ENCODE data around the gene CLDN9. TPM values are rescaled to one million over a fixed set of nuclear protein-coding genes. Genes with fewer than 3 reads are reported as not detected.
A peak's percentile ranks its signal among the peaks of the same experiment; 100 is the strongest.

Gene CLDN9
- total and polyA plus RNA-seq, 2 donors = 0.04 TPM; not detected in 1

DNA sequence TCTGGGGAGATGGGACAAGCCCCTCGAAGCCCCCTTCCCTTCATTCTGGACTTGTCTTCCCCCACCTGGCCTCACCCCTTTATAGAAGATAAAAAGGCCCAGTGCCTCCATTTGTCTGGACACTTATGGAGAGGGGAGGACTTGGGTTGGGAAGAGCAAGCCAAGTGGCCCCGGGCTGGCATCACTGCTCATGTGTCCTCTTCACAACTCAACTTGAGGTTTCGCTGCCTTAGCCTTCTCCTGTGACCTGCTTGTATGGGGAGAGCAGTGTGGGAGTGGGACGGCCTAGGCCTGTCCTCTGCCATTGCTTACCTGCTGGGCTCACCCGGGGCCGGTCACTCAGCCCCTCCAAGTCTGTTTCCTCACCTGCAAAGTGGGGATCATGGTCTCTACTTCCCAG lies 42.2 kb upstream of the CLDN9 start:
- no peak overlapping the region for H3K27ac ChIP-seq (ENCODE audit: low read depth)
- no peak for DNase-seq (ENCODE audit: extremely low spot score)
- 88% methylated on average over 6 of the region's 6 CpGs for WGBS
- peaks cover 2% of the 10 kb centered on the region for H3K4me1 ChIP-seq (ENCODE audit: insufficient read depth)
- H3K4me3 ChIP-seq (ENCODE audit: low read depth, low read length) = no peak overlapping the region
- H3K36me3 ChIP-seq (ENCODE audit: insufficient read depth) = no peaks in the 10 kb centered on the region

DNA sequence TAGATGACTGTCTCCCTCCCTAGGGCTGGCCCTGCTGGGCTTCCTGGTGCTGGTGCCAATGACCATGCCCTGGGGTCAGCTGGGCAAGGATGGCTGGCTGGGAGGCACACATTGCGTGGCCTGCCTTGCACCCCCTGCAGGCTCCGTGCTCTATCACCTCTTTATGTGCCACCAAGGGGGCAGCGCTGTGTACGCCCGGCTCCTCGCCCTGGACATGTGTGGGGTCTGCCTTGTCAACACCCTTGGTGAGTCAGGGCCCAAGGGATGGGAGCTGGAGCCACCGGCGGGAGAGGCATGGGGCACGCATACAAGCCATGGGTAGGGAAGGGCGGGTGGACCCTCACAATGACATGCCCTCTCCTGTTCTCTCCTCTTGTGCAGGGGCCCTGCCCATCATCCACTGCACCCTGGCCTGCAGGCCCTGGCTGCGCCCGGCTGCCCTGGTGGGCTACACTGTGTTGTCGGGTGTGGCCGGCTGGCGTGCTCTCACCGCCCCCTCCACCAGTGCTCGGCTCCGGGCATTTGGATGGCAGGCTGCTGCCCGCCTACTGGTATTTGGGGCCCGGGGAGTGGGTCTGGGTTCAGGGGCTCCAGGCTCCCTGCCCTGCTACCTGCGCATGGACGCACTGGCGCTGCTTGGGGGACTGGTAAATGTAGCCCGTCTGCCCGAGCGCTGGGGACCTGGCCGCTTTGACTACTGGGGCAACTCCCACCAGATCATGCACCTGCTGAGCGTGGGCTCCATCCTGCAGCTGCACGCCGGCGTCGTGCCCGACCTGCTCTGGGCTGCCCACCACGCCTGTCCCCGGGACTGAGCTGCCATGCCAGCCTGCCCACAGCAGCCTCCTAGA lies 41.4 kb upstream of the CLDN9 start:
- DNase-seq (ENCODE audit: extremely low spot score) = no peak
- Histone ChIP-seq H3K36me3 (ENCODE audit: insufficient read depth) (no peaks in the 10 kb centered on the region), H3K4me3 (ENCODE audit: low read depth, low read length) (no peak overlapping the region), H3K27ac (ENCODE audit: low read depth) (no peak overlapping the region), H3K4me1 (ENCODE audit: insufficient read depth) (peaks cover 2% of the 10 kb centered on the region)
- 95% methylated on average over 35 of the region's 35 CpGs for WGBS

DNA sequence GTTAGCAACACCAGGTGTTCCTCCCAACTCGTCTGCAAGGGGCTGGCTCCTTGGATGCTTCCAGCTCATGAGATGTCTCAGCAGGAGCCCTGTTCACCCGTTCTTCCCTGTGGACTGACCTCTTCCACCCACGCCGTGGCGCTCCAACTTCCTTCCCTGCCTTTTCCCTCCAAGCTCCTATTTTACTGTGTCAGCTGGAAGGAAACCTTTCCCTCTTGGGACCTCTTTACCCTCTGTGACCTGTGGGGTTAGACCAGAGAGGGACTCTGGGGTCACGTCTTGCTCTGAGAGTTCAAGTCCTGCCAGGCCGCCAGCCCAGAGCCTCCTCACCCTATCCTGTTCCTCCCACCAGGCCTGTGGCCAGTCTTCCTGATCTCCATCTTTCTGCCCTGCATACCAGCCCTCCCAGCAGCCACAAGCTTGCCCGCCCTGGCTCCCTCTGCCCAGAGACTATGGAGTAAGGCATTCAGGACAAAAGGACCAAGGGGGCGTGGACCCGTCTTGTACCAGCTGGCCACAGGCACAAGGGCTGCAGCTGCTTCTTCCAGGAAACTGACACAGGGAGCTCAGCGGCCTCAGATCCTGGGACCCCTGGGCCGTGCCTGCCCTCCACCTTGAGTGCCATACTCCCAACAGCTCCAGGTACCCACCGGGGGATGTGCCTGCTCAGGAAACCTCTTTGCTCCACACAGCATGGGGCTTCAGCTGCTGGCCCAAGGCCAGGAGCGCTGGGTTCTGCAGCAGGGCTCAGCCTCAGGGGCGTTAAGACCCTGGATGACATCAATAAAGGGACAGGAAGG lies 40.5 kb upstream of the CLDN9 start:
- Histone ChIP-seq H3K27ac (ENCODE audit: low read depth) (no peak overlapping the region), H3K4me1 (ENCODE audit: insufficient read depth) (peaks cover 2% of the 10 kb centered on the region), H3K36me3 (ENCODE audit: insufficient read depth) (no peaks in the 10 kb centered on the region), H3K4me3 (ENCODE audit: low read depth, low read length) (no peak overlapping the region)
- WGBS = 80% methylated on average over 15 of the region's 15 CpGs
- no peak for DNase-seq (ENCODE audit: extremely low spot score)

DNA sequence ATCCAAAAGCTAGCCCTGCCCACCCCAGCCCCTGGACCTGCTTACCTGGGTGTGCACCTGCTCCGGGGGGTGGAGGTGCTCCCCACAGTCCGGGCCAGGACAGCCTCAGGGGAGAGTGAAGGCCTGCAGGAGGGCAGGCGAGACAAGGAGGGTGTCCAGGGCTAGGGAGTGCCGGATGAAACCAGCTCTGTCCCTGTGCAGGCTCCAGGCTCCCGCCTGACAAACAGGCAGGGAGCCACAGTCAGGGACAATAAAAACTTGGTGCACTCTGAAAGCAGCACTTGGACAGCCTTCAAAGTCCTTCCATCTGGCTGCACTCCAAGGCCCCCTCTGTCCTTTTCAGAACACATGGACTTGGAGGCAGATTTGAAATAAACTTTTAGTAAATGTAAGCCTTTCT lies 39.6 kb upstream of the CLDN9 start:
- H3K36me3 ChIP-seq (ENCODE audit: insufficient read depth) = no peaks in the 10 kb centered on the region
- no peak overlapping the region for H3K27ac ChIP-seq (ENCODE audit: low read depth)
- 80% methylated on average over 5 of the region's 5 CpGs for WGBS
- H3K4me1 ChIP-seq (ENCODE audit: insufficient read depth) = peaks cover 2% of the 10 kb centered on the region
- no peak for DNase-seq (ENCODE audit: extremely low spot score)
- no peak overlapping the region for H3K4me3 ChIP-seq (ENCODE audit: low read depth, low read length)

DNA sequence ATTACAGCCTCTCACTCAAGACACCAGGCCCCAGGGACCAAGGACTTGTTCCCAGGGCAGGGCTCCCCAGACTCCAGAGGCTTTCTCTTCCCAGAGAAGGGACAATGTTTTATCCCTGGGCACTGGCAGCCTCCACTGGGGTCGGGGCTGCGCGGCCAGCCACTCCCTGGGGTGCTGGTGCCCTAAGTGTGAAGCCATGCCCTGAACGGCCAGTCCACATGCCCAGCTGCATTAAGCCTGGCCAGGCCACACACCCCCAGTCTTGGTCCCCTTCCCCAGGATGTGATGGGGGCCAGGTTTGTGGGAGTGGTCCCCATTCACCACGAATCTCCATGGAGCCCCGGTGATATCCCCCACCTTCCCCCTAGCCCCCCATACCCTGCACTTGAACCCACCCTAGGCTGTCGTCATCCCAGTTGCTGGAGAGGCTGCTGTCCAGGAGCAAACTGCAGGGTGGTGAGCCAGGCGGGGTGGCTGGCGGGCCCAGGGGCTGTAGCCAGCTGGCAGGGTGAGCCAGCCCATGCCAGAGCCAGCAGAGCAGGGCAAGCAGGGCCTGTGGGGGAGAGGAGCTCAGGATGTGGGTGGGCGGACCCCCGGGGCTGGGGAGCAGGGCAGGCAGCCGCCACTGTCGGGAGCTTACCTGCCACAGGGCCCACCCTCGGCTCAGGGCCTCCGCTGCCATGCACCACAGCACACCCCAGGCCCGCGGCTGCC lies 39.0 kb upstream of the CLDN9 start:
- no peak for DNase-seq (ENCODE audit: extremely low spot score)
- WGBS = 91% methylated on average over 17 of the region's 17 CpGs
- no peak overlapping the region for H3K4me3 ChIP-seq (ENCODE audit: low read depth, low read length)
- no peak overlapping the region for H3K27ac ChIP-seq (ENCODE audit: low read depth)
- H3K36me3 ChIP-seq (ENCODE audit: insufficient read depth) = no peaks in the 10 kb centered on the region
- peaks cover 2% of the 10 kb centered on the region for H3K4me1 ChIP-seq (ENCODE audit: insufficient read depth)

DNA sequence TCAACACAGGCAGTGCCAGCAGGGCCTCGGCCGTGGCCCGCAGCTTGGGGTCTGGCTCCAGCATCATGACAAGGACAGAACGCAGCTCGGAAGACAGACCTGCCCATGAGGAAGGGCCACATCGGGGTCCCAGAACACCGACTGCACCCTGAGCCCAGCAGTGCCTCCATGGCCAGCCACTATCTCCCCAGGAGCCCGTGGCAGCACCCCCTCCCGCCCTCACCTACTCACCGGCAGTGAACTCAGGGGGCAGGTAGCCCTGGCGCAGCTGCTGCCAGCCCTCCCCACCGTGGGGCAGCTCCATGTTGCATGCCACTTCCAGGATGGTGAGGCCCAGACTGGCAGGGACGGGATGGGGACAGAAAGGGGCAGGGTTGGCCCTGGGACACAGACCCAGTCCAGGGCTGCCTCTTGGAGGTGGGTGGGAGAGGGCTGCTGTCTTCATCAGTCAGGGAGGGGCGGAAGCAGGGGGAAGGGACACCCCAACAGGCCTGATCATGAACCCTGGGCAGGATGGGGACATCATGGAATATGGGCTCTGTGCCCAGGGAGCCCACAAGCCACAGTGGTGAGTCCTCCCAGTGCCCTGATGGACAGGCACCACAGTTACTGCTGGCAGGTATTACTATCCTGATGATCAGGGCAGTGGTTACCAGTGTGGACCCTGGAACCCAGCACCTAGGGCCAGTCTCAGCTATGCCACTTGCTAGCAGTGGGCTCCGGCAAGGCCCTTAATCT lies 38.2 kb upstream of the CLDN9 start:
- Histone ChIP-seq H3K4me1 (ENCODE audit: insufficient read depth) (peaks cover 2% of the 10 kb centered on the region), H3K4me3 (ENCODE audit: low read depth, low read length) (no peak overlapping the region), H3K27ac (ENCODE audit: low read depth) (no peak overlapping the region), H3K36me3 (ENCODE audit: insufficient read depth) (no peaks in the 10 kb centered on the region)
- WGBS = 93% methylated on average over 15 of the region's 15 CpGs
- no peak for DNase-seq (ENCODE audit: extremely low spot score)

DNA sequence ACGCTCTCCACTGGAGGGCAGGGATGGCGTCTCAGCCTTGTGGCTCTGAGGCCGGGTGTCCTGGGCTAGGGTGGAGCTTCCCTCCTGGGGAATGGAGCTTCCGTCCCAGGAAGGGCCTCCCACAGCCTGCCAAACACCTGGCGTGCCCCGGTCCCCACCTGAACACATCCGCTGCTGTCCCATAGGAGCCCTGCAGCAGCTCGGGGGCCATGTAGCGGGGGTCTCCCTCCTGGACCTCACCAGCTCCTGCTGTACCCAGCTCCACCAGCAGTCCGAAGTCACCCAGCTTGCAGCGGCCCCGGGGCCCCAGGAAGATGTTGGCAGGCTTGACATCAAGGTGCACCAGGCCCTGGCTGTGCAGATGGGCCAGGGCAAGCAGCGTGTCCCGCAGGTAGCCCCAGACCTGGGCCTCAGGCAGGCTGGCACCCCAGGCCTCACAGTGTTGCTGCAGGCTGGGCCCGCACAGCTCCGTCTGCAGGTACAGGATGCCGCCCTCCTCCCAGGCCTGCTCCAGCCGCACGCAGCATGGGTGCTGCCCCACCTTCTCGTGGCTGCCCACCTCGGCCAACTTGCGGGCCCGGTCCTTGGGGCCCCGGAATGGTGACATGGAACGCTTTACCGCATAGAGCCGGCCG lies 37.4 kb upstream of the CLDN9 start:
- Histone ChIP-seq H3K36me3 (ENCODE audit: insufficient read depth) (no peaks in the 10 kb centered on the region), H3K4me3 (ENCODE audit: low read depth, low read length) (no peak overlapping the region), H3K27ac (ENCODE audit: low read depth) (no peak overlapping the region), H3K4me1 (ENCODE audit: insufficient read depth) (no peaks in the 10 kb centered on the region)
- no peak for DNase-seq (ENCODE audit: extremely low spot score)
- 95% methylated on average over 28 of the region's 28 CpGs for WGBS

DNA sequence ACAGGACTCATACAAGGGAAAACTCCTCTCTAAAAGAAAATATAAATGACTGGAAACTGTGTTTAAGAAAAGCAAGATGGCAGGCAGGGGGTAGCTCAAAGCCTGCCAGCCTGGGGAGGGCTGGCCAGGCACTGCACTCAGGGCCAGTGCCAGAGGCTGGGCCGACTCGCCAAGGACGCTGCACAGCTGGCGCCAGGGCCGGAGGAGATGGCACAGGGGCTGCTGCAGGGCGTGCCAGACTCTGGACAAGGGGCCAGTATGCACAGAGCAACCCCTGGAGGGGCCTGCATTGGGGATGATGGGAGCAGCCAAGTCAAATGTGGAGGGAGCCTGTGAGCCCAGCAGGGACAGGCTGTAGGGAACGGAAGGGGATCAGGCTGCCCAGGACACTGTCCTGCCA lies 36.5 kb upstream of the CLDN9 start:
- Histone ChIP-seq H3K36me3 (ENCODE audit: insufficient read depth) (no peaks in the 10 kb centered on the region), H3K27ac (ENCODE audit: low read depth) (no peak overlapping the region), H3K4me1 (ENCODE audit: insufficient read depth) (no peaks in the 10 kb centered on the region), H3K4me3 (ENCODE audit: low read depth, low read length) (no peak overlapping the region)
- DNase-seq (ENCODE audit: extremely low spot score) = no peak
- WGBS = 95% methylated on average over 7 of the region's 7 CpGs

DNA sequence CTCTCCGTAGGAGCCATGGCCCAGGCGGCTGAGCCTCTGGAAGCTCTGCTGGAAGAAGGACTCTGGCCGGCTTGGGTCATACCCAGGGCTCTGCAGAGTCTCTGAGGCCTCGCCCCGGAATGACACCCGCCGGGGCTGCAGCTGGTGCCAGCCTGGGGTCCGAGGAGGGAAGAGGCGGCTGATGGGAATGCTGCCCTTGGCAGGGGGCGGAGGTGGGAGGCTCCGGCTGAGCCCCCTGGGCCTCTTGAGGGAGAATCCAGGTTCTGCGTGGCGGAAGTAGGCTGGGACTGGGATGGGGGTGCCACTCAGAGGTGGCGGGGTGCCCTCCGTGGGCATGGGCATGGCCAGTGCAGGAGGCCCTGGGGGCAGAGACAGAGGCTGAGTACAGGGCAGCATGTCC lies 36.0 kb upstream of the CLDN9 start:
- no peak for DNase-seq (ENCODE audit: extremely low spot score)
- no peak overlapping the region for H3K27ac ChIP-seq (ENCODE audit: low read depth)
- H3K4me3 ChIP-seq (ENCODE audit: low read depth, low read length) = no peak overlapping the region
- no peaks in the 10 kb centered on the region for H3K4me1 ChIP-seq (ENCODE audit: insufficient read depth)
- no peaks in the 10 kb centered on the region for H3K36me3 ChIP-seq (ENCODE audit: insufficient read depth)
- 95% methylated on average over 15 of the region's 15 CpGs for WGBS

DNA sequence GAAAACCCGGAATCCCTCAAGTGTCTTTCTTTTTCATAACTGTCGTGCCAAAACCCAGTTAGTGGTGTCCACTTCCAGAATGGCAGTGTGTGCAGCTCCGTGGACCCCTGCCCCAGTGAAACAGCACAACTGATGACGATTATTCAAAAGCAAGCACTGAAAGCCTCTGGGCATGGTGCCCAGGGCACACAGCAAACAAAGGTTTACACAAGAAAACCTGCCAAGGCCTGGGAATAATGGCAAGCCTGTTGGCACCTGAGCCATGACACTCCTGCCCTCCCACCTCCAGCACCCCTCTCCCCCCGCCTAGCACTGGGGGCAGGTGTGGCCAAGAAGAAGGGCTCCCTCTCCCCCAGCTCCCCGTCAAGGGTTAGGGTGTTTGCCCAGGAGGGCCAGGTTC lies 35.3 kb upstream of the CLDN9 start:
- H3K4me3 ChIP-seq (ENCODE audit: low read depth, low read length) = no peak overlapping the region
- DNase-seq (ENCODE audit: extremely low spot score) = no peak
- no peak overlapping the region for H3K27ac ChIP-seq (ENCODE audit: low read depth)
- H3K36me3 ChIP-seq (ENCODE audit: insufficient read depth) = no peaks in the 10 kb centered on the region
- H3K4me1 ChIP-seq (ENCODE audit: insufficient read depth) = no peaks in the 10 kb centered on the region
- WGBS = 82% methylated on average over 6 of the region's 6 CpGs

DNA sequence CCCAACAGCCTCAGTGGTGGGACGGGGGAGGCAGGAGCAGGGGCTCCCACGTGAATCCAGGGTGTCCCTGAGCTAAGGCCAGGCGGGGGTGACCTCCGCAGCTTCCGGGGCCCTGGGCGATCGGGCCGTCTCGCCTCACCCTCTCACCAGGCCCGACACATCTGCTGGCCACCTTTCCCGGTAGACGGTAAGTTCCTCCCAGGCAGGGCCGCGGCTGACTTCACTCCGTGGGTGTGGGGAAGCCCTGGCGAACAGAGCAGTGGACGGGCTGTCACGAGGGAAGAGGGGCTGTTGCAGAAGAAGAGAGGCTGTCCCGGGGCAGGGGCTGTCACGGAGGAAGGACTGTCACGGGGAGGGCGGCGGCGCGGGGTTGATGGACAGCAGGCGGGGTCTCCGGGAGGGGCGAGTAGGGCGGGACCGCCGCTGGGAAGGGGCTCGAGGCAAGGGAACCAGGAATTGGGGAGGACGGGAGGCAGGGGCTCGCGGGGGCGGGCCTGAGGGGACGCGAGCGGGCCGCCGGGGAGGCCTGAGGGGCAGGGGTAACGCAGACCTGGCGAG lies 33.0 kb upstream of the CLDN9 start:
- 8% methylated on average over 43 of the region's 43 CpGs for WGBS
- Histone ChIP-seq H3K36me3 (ENCODE audit: insufficient read depth) (no peaks in the 10 kb centered on the region), H3K4me1 (ENCODE audit: insufficient read depth) (no peaks in the 10 kb centered on the region), H3K4me3 (ENCODE audit: low read depth, low read length) (peak overlapping the region; percentile 77), H3K27ac (ENCODE audit: low read depth) (no peak overlapping the region)
- DNase-seq (ENCODE audit: extremely low spot score) = no peak

DNA sequence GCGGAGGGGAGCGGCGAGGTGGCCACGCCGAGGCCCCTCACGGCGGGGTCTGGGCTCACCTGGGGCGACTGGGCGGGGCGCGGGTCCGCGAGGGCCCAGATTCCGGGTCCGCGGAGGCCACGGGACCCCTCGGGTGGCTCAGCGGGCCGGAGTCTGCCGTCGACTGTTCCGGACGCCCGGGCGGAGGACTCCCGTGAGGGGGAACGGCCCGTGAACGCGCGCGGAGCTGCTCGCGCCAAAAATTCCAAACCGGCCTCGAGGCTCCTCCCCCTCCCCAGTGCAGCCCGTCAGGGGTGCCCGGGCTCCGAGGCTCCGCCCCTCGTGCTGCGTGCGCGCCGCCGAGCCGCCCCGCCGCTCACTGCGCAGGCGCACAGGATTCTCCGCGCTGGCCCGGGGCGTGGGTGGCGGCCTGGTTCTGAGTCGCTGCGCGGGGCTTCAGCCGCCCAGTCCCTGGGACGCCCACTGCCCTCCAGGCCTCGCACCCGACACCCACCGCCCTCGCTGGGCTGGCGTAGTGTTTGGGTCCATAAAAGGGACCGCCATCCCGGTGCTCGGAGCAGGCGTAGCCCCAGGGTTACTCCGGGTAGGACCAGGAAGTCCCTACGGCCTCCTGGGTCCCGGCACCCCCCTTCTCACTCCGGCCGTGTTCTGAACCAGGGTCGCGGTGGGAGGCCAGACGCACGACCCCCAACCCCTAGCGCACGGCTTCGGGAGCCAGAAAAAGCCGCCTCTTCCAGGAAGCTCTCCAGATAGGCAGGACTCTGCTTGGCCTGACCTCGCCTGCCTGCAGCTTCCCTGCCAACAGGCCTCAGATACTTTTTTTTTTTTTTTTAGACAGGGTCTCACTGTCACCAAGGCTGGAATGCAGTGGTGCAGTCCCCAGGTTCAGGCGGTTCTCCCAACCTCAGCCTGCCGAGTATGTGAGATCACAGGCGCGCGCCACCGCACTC lies 32.2 kb upstream of the CLDN9 start, which contains the start of gene PKMYT1:
Gene PKMYT1, minus strand, starts transcription at position 220 of the 950 bp plus-strand sequence. CDS start 789 bp downstream, outside the sequence.
- Histone ChIP-seq H3K36me3 (ENCODE audit: insufficient read depth) (no peaks in the 10 kb centered on the region), H3K4me3 (ENCODE audit: low read depth, low read length) (peak within 1 kb of the TSS; percentile 77), H3K27ac (ENCODE audit: low read depth) (peak within 1 kb of the TSS; percentile 88), H3K4me1 (ENCODE audit: insufficient read depth) (no peaks in the 10 kb centered on the region)
- WGBS = 5% methylated on average over 91 of the region's 91 CpGs
- DNase-seq (ENCODE audit: extremely low spot score) = peak; percentile 62

All from urinary bladder (tissue), 4 donors.